Stimulated activated CD4-positive, alpha-beta T cell treated with anti-CD3 and anti-CD28 coated beads, Interleukin-4, amount 100 ng/mL, for 1 hour (primary cell): ENCODE results near the gene DHX9.
"Not testable (repeated sequence)": the region's sequence is repeated elsewhere in the genome, so short reads cannot be mapped to it uniquely, and the experiment has no call there.

Experiments
- DNase-seq: peaks from one replicate; pipeline ENCODE4 v3.0.0-alpha.2; 2020

Gene DHX9

GRCh38 chr1:182890927-182891610, 51.9 kb downstream of the DHX9 start:
- DNase-seq = no peak

- DNase-seq = no peak
These were observed 58.5 kb downstream of the DHX9 start for GRCh38 chr1:182897696-182898095.

- DNase-seq = not testable (repeated sequence)
These were observed 62.8 kb downstream of the DHX9 start for GRCh38 chr1:182901946-182902345.

GRCh38 chr1:182905321-182905720, 66.2 kb downstream of the DHX9 start:
- no peak for DNase-seq

- DNase-seq = no peak
These were observed 70.4 kb downstream of the DHX9 start for GRCh38 chr1:182909578-182909977.

- DNase-seq = no peak
These were observed 71.0 kb downstream of the DHX9 start for GRCh38 chr1:182910143-182910542.

GRCh38 chr1:182913401-182913800, 74.3 kb downstream of the DHX9 start:
- no peak for DNase-seq

GRCh38 chr1:182917378-182917777, 78.2 kb downstream of the DHX9 start:
- DNase-seq = no peak

- no peak for DNase-seq
These were observed 86.5 kb downstream of the DHX9 start for GRCh38 chr1:182925661-182926060.

GRCh38 chr1:182927693-182928433, 88.7 kb downstream of the DHX9 start:
- DNase-seq = no peak

- DNase-seq = no peak
These were observed 91.8 kb downstream of the DHX9 start for GRCh38 chr1:182930985-182931384.

GRCh38 chr1:182935716-182936115, 96.6 kb downstream of the DHX9 start:
- DNase-seq = no peak
